Peyer's patch (tissue), 4 donors: ENCODE results near the gene ECE2. TPM values are rescaled to one million over a fixed set of nuclear protein-coding genes. Genes with fewer than 3 reads are reported as not detected.

Experiments
- DNase-seq, 3 donors: peaks; one replicate each; pipeline ENCODE4 v3.0.0-alpha.2; 2017 to 2019
- H3K27ac ChIP-seq, 4 donors: fragments of 200-600 bp; sonication (generic); one replicate each; pipeline ENCODE4 v1.5.1; 2016 to 2019
- H3K27me3 ChIP-seq, 2 donors: fragments of 200-600 bp; sonication (generic); one replicate each; pipeline ENCODE4 v1.5.1; 2019
- H3K36me3 ChIP-seq, 3 donors: fragments of 200-600 bp; sonication (generic); one replicate each; pipeline ENCODE4 v1.5.1; 2016 to 2019
- H3K4me1 ChIP-seq, 4 donors: fragments of 200-600 bp; sonication (generic); one replicate each; pipeline ENCODE4 v1.5.1; 2016 to 2019
- H3K4me3 ChIP-seq, 4 donors: fragments of 200-600 bp; sonication (generic); 1 replicate in 3 of 4; 2 replicates in 1 of 4; pipeline ENCODE4 v1.5.1; 2016 to 2019; ENCODE audit warnings: mild to moderate bottlenecking in 1 of 4
- H3K9me3 ChIP-seq, 4 donors: fragments of 200-600 bp; sonication (generic); one replicate each; pipeline ENCODE4 v1.5.1; 2016 to 2019; ENCODE audit warnings: mild to moderate bottlenecking in 1 of 4
- CTCF ChIP-seq, 6 experiments: fragments of 450-650 bp in 4 of 6; fragments of 200-600 bp in 2 of 6; sonication (generic) in 1 of 6; IDR thresholded peaks; one replicate each; pipeline ENCODE4 v1.5.1; 2017 to 2019; ENCODE audit warnings: antibody characterized with exemption in 6 of 6, mild to moderate bottlenecking in 3 of 6, moderate library complexity in 1 of 6
- POLR2A ChIP-seq, 2 donors: fragments of 450-650 bp; IDR thresholded peaks; one replicate each; pipeline ENCODE4 v1.5.1; 2017; ENCODE audit warnings: antibody characterized with exemption in 2 of 2, mild to moderate bottlenecking in 2 of 2, moderate library complexity in 2 of 2
- total RNA-seq, 4 donors: library from RNA; depleted of rRNA; stranded (reverse); fragments of >200 nt; gene quantifications; one replicate each; pipeline ENCODE4 v1.1.0, GENCODE V29; 2016

ECE2 gene
- total RNA-seq, 4 donors from 2014 or later: not detected

- H3K4me1 ChIP-seq: no peaks in the 10 kb centered on the region
- TF ChIP-seq POLR2A (IDR thresholded peaks at IDR 0.05) (no peak), CTCF (IDR thresholded peaks at IDR 0.05) (no peak)
- no peak for DNase-seq
- no peaks in the 10 kb centered on the region for H3K27me3 ChIP-seq
- H3K36me3 ChIP-seq: no peaks in the 10 kb centered on the region
- no peak overlapping the region for H3K27ac ChIP-seq
- H3K9me3 ChIP-seq: no peaks in the 10 kb centered on the region
- H3K4me3 ChIP-seq: no peak overlapping the region
Measured at GRCh38 chr3:184282941-184283340, 7.1 kb downstream of the ECE2 start.

- no peaks in the 10 kb centered on the region for H3K36me3 ChIP-seq
- TF ChIP-seq CTCF (IDR thresholded peaks at IDR 0.05): no peak
- no peak for TF ChIP-seq POLR2A (IDR thresholded peaks at IDR 0.05)
- H3K27ac ChIP-seq: no peak overlapping the region
- no peak for DNase-seq
- H3K27me3 ChIP-seq: no peaks in the 10 kb centered on the region
- H3K4me3 ChIP-seq: no peak overlapping the region
- H3K4me1 ChIP-seq: no peaks in the 10 kb centered on the region
- H3K9me3 ChIP-seq: no peaks in the 10 kb centered on the region
Measured at GRCh38 chr3:184283681-184284080, 7.9 kb downstream of the ECE2 start.

GRCh38 chr3:184284696-184285095 is 8.9 kb downstream of the ECE2 start:
- Histone ChIP-seq H3K27me3 (no peaks in the 10 kb centered on the region), H3K4me1 (no peaks in the 10 kb centered on the region), H3K9me3 (no peaks in the 10 kb centered on the region), H3K4me3 (no peak overlapping the region), H3K27ac (no peak overlapping the region), H3K36me3 (no peaks in the 10 kb centered on the region)
- TF ChIP-seq POLR2A (IDR thresholded peaks at IDR 0.05) (no peak), CTCF (IDR thresholded peaks at IDR 0.05) (peak in 3 of 6 experiments; percentile 17 to 31 (median 23))
- no peak for DNase-seq

- no peak overlapping the region for H3K4me3 ChIP-seq
- H3K4me1 ChIP-seq: no peaks in the 10 kb centered on the region
- TF ChIP-seq CTCF (IDR thresholded peaks at IDR 0.05) (peak in 5 of 6 experiments; percentile 1 to 56 (median 52)), POLR2A (IDR thresholded peaks at IDR 0.05) (no peak)
- H3K9me3 ChIP-seq: no peaks in the 10 kb centered on the region
- H3K27me3 ChIP-seq: no peaks in the 10 kb centered on the region
- no peak overlapping the region for H3K27ac ChIP-seq
- peak; percentile 35 to 67 (median 63) for DNase-seq
- H3K36me3 ChIP-seq: no peaks in the 10 kb centered on the region
Measured at GRCh38 chr3:184289426-184289938, 13.7 kb downstream of the ECE2 start.

- DNase-seq: no peak
- no peaks in the 10 kb centered on the region for H3K9me3 ChIP-seq
- H3K36me3 ChIP-seq: no peaks in the 10 kb centered on the region
- no peaks in the 10 kb centered on the region for H3K4me1 ChIP-seq
- H3K27me3 ChIP-seq: no peaks in the 10 kb centered on the region
- H3K4me3 ChIP-seq: no peak overlapping the region
- H3K27ac ChIP-seq: no peak overlapping the region
- TF ChIP-seq CTCF (IDR thresholded peaks at IDR 0.05) (no peak), POLR2A (IDR thresholded peaks at IDR 0.05) (no peak)
Measured at GRCh38 chr3:184290331-184290730, 14.5 kb downstream of the ECE2 start.
